CD14-positive monocyte (primary cell): Measurements from ENCODE around the gene PIH1D1. TPM values are rescaled to one million over a fixed set of nuclear protein-coding genes. Genes with fewer than 3 reads are reported as not detected.

Source experiments
- DNase-seq, 3 donors: peaks; one replicate each; pipeline ENCODE4 v3.0.0-alpha.2; 2011 to 2022
- H2AFZ ChIP-seq: 2 replicates; pipeline ENCODE4 v1.6.0; 2012; ENCODE audit warnings: mild to moderate bottlenecking, low read depth, low read length, inconsistent platforms; ENCODE audit not compliant: insufficient read depth, poor library complexity, severe bottlenecking
- H3K27ac ChIP-seq, 2 donors: 1 replicate in 1 of 2; 2 replicates in 1 of 2; pipeline ENCODE4 v1.5.1; 2012 to 2013; ENCODE audit warnings: low read length in 2 of 2, control low read depth in 1 of 2, inconsistent platforms in 1 of 2, low read depth in 1 of 2, mild to moderate bottlenecking in 1 of 2
- H3K27me3 ChIP-seq, 2 donors: one replicate each; pipeline versions ENCODE4 v1.6.0 to v1.6.1; 2011 to 2013; ENCODE audit warnings: low read length in 2 of 2; ENCODE audit not compliant: control insufficient read depth in 2 of 2, insufficient read depth in 2 of 2
- H3K36me3 ChIP-seq, 2 donors: replicated peaks in 1 of 2; 1 replicate in 1 of 2; 2 replicates in 1 of 2; pipeline versions ENCODE4 v1.5.1 to v1.6.1; 2012 to 2013; ENCODE audit warnings: low read length in 2 of 2, control low read depth in 1 of 2, inconsistent platforms in 1 of 2, mild to moderate bottlenecking in 1 of 2; ENCODE audit not compliant: insufficient read depth in 2 of 2, control insufficient read depth in 1 of 2
- H3K4me1 ChIP-seq, 2 donors: 1 replicate in 1 of 2; 2 replicates in 1 of 2; pipeline versions ENCODE4 v1.5.1 to v1.6.1; 2012 to 2013; ENCODE audit warnings: low read length in 2 of 2, control low read depth in 1 of 2, inconsistent platforms in 1 of 2, mild to moderate bottlenecking in 1 of 2, moderate library complexity in 1 of 2; ENCODE audit not compliant: insufficient read depth in 2 of 2, control insufficient read depth in 1 of 2
- H3K4me2 ChIP-seq: replicated peaks from 2 replicates; pipeline ENCODE3; 2012; ENCODE audit warnings: low read length, moderate library complexity, mild to moderate bottlenecking; ENCODE audit not compliant: poor library complexity, severe bottlenecking; ENCODE audit errors: extremely low read depth
- H3K4me3 ChIP-seq, 3 experiments: fragments of 200-600 bp in 1 of 3; sonication (generic) in 1 of 3; replicated peaks in 1 of 3; 1 replicate in 2 of 3; 2 replicates in 1 of 3; pipeline ENCODE4 v1.5.1; 2011 to 2013; ENCODE audit warnings: low read length in 3 of 3, mild to moderate bottlenecking in 3 of 3, control low read depth in 2 of 3, low read depth in 2 of 3, inconsistent platforms in 1 of 3, moderate library complexity in 1 of 3
- H3K79me2 ChIP-seq: 2 replicates; pipeline ENCODE4 v1.6.0; 2012; ENCODE audit warnings: mild to moderate bottlenecking, control low read depth, inconsistent platforms, low read length, moderate library complexity; ENCODE audit not compliant: insufficient read depth
- H3K9ac ChIP-seq: 2 replicates; pipeline ENCODE4 v1.6.0; 2017; ENCODE audit warnings: low read length, mild to moderate bottlenecking; ENCODE audit not compliant: insufficient read depth, poor library complexity, severe bottlenecking
- H3K9me3 ChIP-seq, 2 donors: replicated peaks in 1 of 2; 1 replicate in 1 of 2; 2 replicates in 1 of 2; pipeline versions ENCODE4 v1.5.1 to v1.6.1; 2012 to 2013; ENCODE audit warnings: low read length in 2 of 2, control low read depth in 1 of 2; ENCODE audit not compliant: control insufficient read depth in 1 of 2, insufficient read depth in 1 of 2
- H4K20me1 ChIP-seq: 2 replicates; pipeline ENCODE4 v1.6.0; 2012; ENCODE audit warnings: mild to moderate bottlenecking, low read length, control low read depth, moderate library complexity; ENCODE audit not compliant: insufficient read depth
- H3K27ac Mint-ChIP-seq, 7 donors: one replicate each; pipeline ENCODE4 v1.8.0; 2020; ENCODE audit warnings: mild to moderate bottlenecking in 7 of 7, mixed read lengths in 7 of 7, moderate library complexity in 6 of 7, inconsistent platforms in 2 of 7
- H3K27me3 Mint-ChIP-seq, 3 donors: one replicate each; pipeline ENCODE4 v1.8.0; 2021 to 2022; ENCODE audit warnings: low read depth in 3 of 3, mild to moderate bottlenecking in 3 of 3, mixed read lengths in 3 of 3, moderate library complexity in 3 of 3, inconsistent platforms in 1 of 3
- H3K36me3 Mint-ChIP-seq, 2 donors: one replicate each; pipeline ENCODE4 v1.8.0; 2020; ENCODE audit warnings: mixed read lengths in 2 of 2, inconsistent platforms in 1 of 2, mild to moderate bottlenecking in 1 of 2
- H3K4me1 Mint-ChIP-seq: one replicate; pipeline ENCODE4 v1.8.0; 2020; ENCODE audit warnings: mild to moderate bottlenecking, mixed read lengths
- H3K4me3 Mint-ChIP-seq, 2 donors: one replicate each; pipeline ENCODE4 v1.8.0; 2020; ENCODE audit warnings: mild to moderate bottlenecking in 2 of 2, mixed read lengths in 2 of 2, moderate library complexity in 1 of 2
- H3K9me3 Mint-ChIP-seq, 7 donors: one replicate each; pipeline ENCODE4 v1.8.0; 2020 to 2022; ENCODE audit warnings: mixed read lengths in 7 of 7, mild to moderate bottlenecking in 6 of 7, moderate library complexity in 6 of 7, inconsistent platforms in 2 of 7
- CTCF ChIP-seq: fragments of 200-600 bp; IDR thresholded peaks from one replicate; pipeline ENCODE4 v1.8.0; 2022; ENCODE audit warnings: antibody characterized with exemption, mild to moderate bottlenecking
- WGBS: methylation state at CpG from one replicate; pipeline ENCODE4 v1.1.5; 2013; ENCODE audit warnings: missing lambda C conversion rate; ENCODE audit not compliant: insufficient coverage; 5-methylcytosine and 5-hydroxymethylcytosine counted together
- intact Hi-C, 2 donors: fragments of 100-400 bp; cut with micrococcal nuclease; formaldehyde crosslinking; loops; one replicate each; pipeline versions ENCODE4 v1.15.0 to v1.15.1; 2023
- polyA plus RNA-seq, 3 donors: library from polyadenylated mRNA; depleted of rRNA in 1 of 3; unstranded in 2 of 3; stranded (reverse) in 1 of 3; fragments of 300-500 nt in 2 of 3; fragments of >200 nt in 1 of 3; fragmentation: Illumina TruSeq in 2 of 3; gene quantifications; 1 replicate in 2 of 3; 2 replicates in 1 of 3; pipeline ENCODE4 v1.2.3, GENCODE V29; 2012 to 2021

Gene PIH1D1
- polyA plus RNA-seq, 3 donors, result 62.3 to 102 (median 83.9) TPM

DNA sequence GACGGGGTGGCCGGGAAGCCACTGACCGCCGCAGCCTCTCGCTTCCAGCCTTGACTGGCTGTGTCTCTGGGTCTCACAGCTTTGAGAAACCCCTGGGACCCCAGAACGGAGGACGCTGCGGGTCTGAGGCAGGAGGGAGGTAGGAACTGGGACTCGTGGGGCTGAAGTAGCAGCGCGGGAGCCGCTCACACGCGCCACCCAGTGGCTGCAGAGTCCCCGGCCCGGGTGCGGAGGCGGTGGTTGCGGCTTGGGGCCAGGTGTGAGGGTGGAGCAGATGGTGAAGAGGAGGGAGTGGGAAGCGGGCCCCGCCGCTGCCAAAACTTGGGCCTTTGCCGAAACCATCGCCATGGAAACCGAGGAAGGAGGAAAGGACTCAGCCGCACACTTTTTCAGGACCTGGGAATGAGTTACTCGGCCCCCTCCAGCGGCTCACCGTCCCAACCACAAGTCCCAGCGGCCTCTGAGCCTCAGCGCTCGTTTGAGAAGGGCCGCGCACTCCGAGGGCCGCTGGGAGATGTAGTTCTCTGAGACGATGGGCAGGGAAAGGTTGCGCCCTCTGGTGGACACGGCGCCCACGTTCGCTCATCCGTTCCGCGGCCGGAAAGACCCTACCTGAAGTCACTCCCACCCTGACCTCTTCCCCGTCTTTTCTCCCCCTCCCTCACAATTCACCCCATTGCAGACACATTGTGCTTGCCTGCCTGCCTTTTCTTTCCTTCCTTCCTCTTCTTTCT lies 8.1 kb downstream of the PIH1D1 start:
- peaks cover 17 to 23% of the 10 kb centered on the region in 2 donors for H3K36me3 ChIP-seq
- under 1% methylated on average over 43 of the region's 47 CpGs for WGBS
- peaks cover 0 to 17% of the 10 kb centered on the region in 2 donors for H3K9me3 ChIP-seq
- DNase-seq, result peak; percentile 86 to 89 (median 88)
- H3K27me3 ChIP-seq, result peaks cover 36 to 39% of the 10 kb centered on the region in 2 donors
- H3K79me2 ChIP-seq, result no peaks in the 10 kb centered on the region
- peak overlapping the region; percentile 45 to 95 (median 65) for H3K4me3 ChIP-seq
- intact Hi-C loops, result loop anchor here (1.0 to 5.0 kb wide), 2 partner anchors 51 kb away; no protein-coding TSS in a partner anchor
- peak overlapping the region; percentile 53 for H3K9ac ChIP-seq
- peak overlapping the region; percentile 80 to 83 for H3K4me3 Mint-ChIP-seq
- peaks cover 33 to 35% of the 10 kb centered on the region in 2 donors for H3K36me3 Mint-ChIP-seq
- H3K27ac Mint-ChIP-seq, result peak overlapping the region in 4 of 7 donors; percentile 56 to 74 (median 66)
- peaks cover 0 to 25% (median 14%) of the 10 kb centered on the region in 7 donors for H3K9me3 Mint-ChIP-seq
- peaks cover 50% of the 10 kb centered on the region for H3K4me1 Mint-ChIP-seq
- H3K4me1 ChIP-seq, result peaks cover 37 to 46% of the 10 kb centered on the region in 2 donors
- peak; percentile 85 for TF ChIP-seq CTCF
- no peaks in the 10 kb centered on the region for H4K20me1 ChIP-seq
- H3K27me3 Mint-ChIP-seq, result peaks cover 37 to 44% (median 40%) of the 10 kb centered on the region in 3 donors
- H3K27ac ChIP-seq, result no peak overlapping the region
- peak overlapping the region; percentile 100 for H3K4me2 ChIP-seq
- peak overlapping the region; percentile 99 for H2AFZ ChIP-seq

- H3K9me3 ChIP-seq, result peaks cover 0 to 17% of the 10 kb centered on the region in 2 donors
- peaks cover 43 to 46% of the 10 kb centered on the region in 2 donors for H3K27me3 ChIP-seq
- peak overlapping the region; percentile 45 to 95 (median 65) for H3K4me3 ChIP-seq
- peak in 2 of 3 donors; percentile 16 to 28 for DNase-seq
- TF ChIP-seq CTCF, result no peak
- peak overlapping the region; percentile 99 for H2AFZ ChIP-seq
- H3K9ac ChIP-seq, result peak overlapping the region; percentile 53
- peak overlapping the region in 3 of 7 donors; percentile 56 to 74 (median 68) for H3K27ac Mint-ChIP-seq
- 0% methylated on average over 34 of the region's 43 CpGs for WGBS
- peaks cover 46% of the 10 kb centered on the region for H3K4me1 Mint-ChIP-seq
- H3K4me1 ChIP-seq, result peaks cover 37 to 46% of the 10 kb centered on the region in 2 donors
- H3K36me3 ChIP-seq, result peaks cover 12 to 16% of the 10 kb centered on the region in 2 donors
- peak overlapping the region; percentile 80 to 83 for H3K4me3 Mint-ChIP-seq
- no peaks in the 10 kb centered on the region for H3K79me2 ChIP-seq
- peak overlapping the region; percentile 100 for H3K4me2 ChIP-seq
- H3K27ac ChIP-seq, result no peak overlapping the region
- peaks cover 44 to 50% (median 47%) of the 10 kb centered on the region in 3 donors for H3K27me3 Mint-ChIP-seq
- intact Hi-C loops, result loop anchor here (1.0 to 5.0 kb wide), 2 partner anchors 51 kb away; no protein-coding TSS in a partner anchor
- H3K36me3 Mint-ChIP-seq, result peaks cover 28% of the 10 kb centered on the region in 2 donors
- peaks cover 0 to 25% (median 15%) of the 10 kb centered on the region in 7 donors for H3K9me3 Mint-ChIP-seq
- H4K20me1 ChIP-seq, result no peaks in the 10 kb centered on the region
Measured at GRCh38 chr19:49442771-49443365, 8.7 kb downstream of the PIH1D1 start.
